Vagina (tissue), 2 donors: ENCODE results near the gene RHOU.

ENCODE experiments used
- POLR2A ChIP-seq, 2 donors: fragments of 450-650 bp; IDR thresholded peaks; one replicate each; pipeline ENCODE4 v1.6.1; 2017; ENCODE audit warnings: antibody characterized with exemption in 2 of 2, mild to moderate bottlenecking in 2 of 2, moderate library complexity in 2 of 2
- POLR2AphosphoS5 ChIP-seq, 2 donors: sonication (generic); formaldehyde crosslinking; IDR thresholded peaks; one replicate each; pipeline ENCODE4 v1.9.0; 2017; ENCODE audit warnings: antibody characterized with exemption in 2 of 2, mild to moderate bottlenecking in 2 of 2, low read depth in 1 of 2; ENCODE audit not compliant: insufficient read depth in 1 of 2
- TF ChIP-seq, protein P1 (sequence below), 3 experiments: fragments of 450-650 bp in 2 of 3; fragments of 200-600 bp in 1 of 3; sonication (generic) in 1 of 3; IDR thresholded peaks; one replicate each; pipeline ENCODE4 v1.5.1; 2017 to 2019; ENCODE audit warnings: antibody characterized with exemption in 3 of 3, mild to moderate bottlenecking in 2 of 3, moderate library complexity in 2 of 3

DNA sequence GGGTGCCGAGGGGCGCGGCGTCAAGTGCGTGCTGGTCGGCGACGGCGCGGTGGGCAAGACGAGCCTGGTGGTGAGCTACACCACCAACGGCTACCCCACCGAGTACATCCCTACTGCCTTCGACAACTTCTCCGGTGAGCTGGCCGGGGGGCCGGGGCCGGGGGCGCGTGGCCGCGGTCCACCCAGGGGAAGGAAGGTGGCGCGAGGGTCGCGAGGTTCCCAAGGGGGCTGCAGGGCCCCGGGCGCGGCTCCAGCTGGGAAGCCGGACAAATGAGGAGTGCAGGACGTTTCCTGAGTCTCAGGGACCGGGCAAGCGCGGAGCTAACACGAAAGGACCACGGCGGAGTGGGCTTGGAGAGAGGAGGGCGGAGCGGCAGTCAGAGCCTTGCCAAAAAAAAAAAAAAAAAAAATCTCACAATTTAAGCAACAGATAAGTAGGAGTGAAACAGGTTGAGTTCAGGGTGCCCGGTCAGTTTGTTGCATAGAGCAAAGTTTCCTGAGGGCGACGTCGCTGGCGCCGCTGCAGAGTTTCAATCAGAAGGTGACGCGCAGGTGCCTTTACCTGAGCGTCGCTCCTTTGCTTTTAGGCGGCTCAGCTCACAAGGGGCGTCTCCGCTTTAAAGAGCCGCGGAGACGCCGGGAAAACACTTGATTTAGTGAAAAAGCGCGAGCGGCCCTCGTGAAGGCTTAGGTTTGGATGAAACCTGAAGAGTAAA, 750 bp downstream of the RHOU start:
- TF ChIP-seq, protein P1, sequence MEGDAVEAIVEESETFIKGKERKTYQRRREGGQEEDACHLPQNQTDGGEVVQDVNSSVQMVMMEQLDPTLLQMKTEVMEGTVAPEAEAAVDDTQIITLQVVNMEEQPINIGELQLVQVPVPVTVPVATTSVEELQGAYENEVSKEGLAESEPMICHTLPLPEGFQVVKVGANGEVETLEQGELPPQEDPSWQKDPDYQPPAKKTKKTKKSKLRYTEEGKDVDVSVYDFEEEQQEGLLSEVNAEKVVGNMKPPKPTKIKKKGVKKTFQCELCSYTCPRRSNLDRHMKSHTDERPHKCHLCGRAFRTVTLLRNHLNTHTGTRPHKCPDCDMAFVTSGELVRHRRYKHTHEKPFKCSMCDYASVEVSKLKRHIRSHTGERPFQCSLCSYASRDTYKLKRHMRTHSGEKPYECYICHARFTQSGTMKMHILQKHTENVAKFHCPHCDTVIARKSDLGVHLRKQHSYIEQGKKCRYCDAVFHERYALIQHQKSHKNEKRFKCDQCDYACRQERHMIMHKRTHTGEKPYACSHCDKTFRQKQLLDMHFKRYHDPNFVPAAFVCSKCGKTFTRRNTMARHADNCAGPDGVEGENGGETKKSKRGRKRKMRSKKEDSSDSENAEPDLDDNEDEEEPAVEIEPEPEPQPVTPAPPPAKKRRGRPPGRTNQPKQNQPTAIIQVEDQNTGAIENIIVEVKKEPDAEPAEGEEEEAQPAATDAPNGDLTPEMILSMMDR (IDR thresholded peaks at IDR 0.05): no peak
- peak in 1 of 2 donors; percentile 31 for TF ChIP-seq POLR2AphosphoS5 (IDR thresholded peaks at IDR 0.05; ENCODE audit: insufficient read depth in 1 of 2, low read depth in 1 of 2)
- no peak for TF ChIP-seq POLR2A (IDR thresholded peaks at IDR 0.05)
